ENCODE results near the gene FUNDC2.

Gene FUNDC2

GRCh38 chrX:155053656-155054055 is 27.0 kb downstream of the FUNDC2 start (continued):
- TF ChIP-seq ZNF580 (tag by site-specific recombination; IDR thresholded peaks at IDR 0.05) (no peak), ZNF362 (tag by site-specific recombination; IDR thresholded peaks at IDR 0.05) (no peak), ZBTB21 (tag by site-specific recombination; IDR thresholded peaks at IDR 0.05) (no peak), ZNF449 (tag by site-specific recombination; IDR thresholded peaks at IDR 0.05) (no peak), ZNF416 (tag by site-specific recombination; IDR thresholded peaks at IDR 0.05) (no peak), ZFP3 (tag by site-specific recombination; IDR thresholded peaks at IDR 0.05; ENCODE audit: low read depth) (no peak), ZNF280D (tag by site-specific recombination; IDR thresholded peaks at IDR 0.05) (no peak), ZNF121 (tag by site-specific recombination; IDR thresholded peaks at IDR 0.05) (no peak), SCRT2 (tag by site-specific recombination; IDR thresholded peaks at IDR 0.05) (no peak), ZNF664 (tag by site-specific recombination; IDR thresholded peaks at IDR 0.05) (no peak), ZNF48 (tag by site-specific recombination; IDR thresholded peaks at IDR 0.05) (no peak)

GRCh38 chrX:155054255-155054654 is 27.6 kb downstream of the FUNDC2 start:
- no peaks in the 10 kb centered on the region for H3K9me3 ChIP-seq (ENCODE audit: control insufficient read depth, insufficient read depth, low read depth, low read length)
- H3K27ac ChIP-seq (ENCODE audit: extremely low read depth, low read depth, low read length) = no peak overlapping the region
- ChIA-PET CTCF (interaction anchor here (0.5 to 1.0 kb wide), 2 partner anchors 136 to 209 kb away, joined by 3 to 4 read pairs; no protein-coding TSS in a partner anchor), POLR2A (no interaction called here)
- TF ChIP-seq YY1 (tag by site-specific recombination; IDR thresholded peaks at IDR 0.05) (no peak), ZNF324 (tag by site-specific recombination; IDR thresholded peaks at IDR 0.05) (no peak)
- H3K4me3 ChIP-seq (ENCODE audit: low read depth, low read length) = no peak overlapping the region
- no peaks in the 10 kb centered on the region for H3K4me1 ChIP-seq (ENCODE audit: control insufficient read depth, insufficient read depth, low read length)
- peaks cover 0 to 22% of the 10 kb centered on the region in 2 experiments; a peak in 2 of 3 replicates for H3K36me3 ChIP-seq (ENCODE audit: control insufficient read depth in 2 of 2, insufficient read depth in 1 of 2, low read length in 2 of 2)

GRCh38 chrX:155055494-155055893 is 28.9 kb downstream of the FUNDC2 start:
- CTCF ChIA-PET = interaction anchor here (0.6 to 5.0 kb wide), 4 partner anchors 9 to 138 kb away, joined by 3 to 67 read pairs (median 18); no protein-coding TSS in a partner anchor
- no peak for TF ChIP-seq ZNF423 (tag by site-specific recombination; IDR thresholded peaks at IDR 0.05)
- no peak for TF ChIP-seq ZNF302 (tag by site-specific recombination; IDR thresholded peaks at IDR 0.05; ENCODE audit: low read depth)
- TF ChIP-seq ZNF658 (tag by site-specific recombination; IDR thresholded peaks at IDR 0.05) = no peak
- no peak for TF ChIP-seq ZNF645 (tag by site-specific recombination; IDR thresholded peaks at IDR 0.05)
- TF ChIP-seq ZNF148 (tag by site-specific recombination; IDR thresholded peaks at IDR 0.05; ENCODE audit: borderline replicate concordance) = no peak
- TF ChIP-seq ZNF10 (tag by site-specific recombination; IDR thresholded peaks at IDR 0.05) = no peak
- TF ChIP-seq ZNF768 (tag by site-specific recombination; IDR thresholded peaks at IDR 0.05) = no peak
- TF ChIP-seq ZNF24 (tag by site-specific recombination; IDR thresholded peaks at IDR 0.05) = no peak
- TF ChIP-seq HOXD13 (CRISPR knock-in tag; IDR thresholded peaks at IDR 0.05; ENCODE audit: borderline replicate concordance) = no peak
- no peak for TF ChIP-seq ZFP41 (tag by site-specific recombination; IDR thresholded peaks at IDR 0.05; ENCODE audit: borderline replicate concordance)
- TF ChIP-seq HOXA7 (CRISPR knock-in tag; IDR thresholded peaks at IDR 0.05; ENCODE audit: borderline replicate concordance) = no peak
- no peak for TF ChIP-seq TRIM28 (IDR thresholded peaks at IDR 0.05; ENCODE audit: borderline replicate concordance, low read length)

More at GRCh38 chrX:155055494-155055893, 28.9 kb downstream of the FUNDC2 start:
- no peak overlapping the region for H3K4me3 ChIP-seq (ENCODE audit: low read depth, low read length)
- no peaks in the 10 kb centered on the region for H3K9me3 ChIP-seq (ENCODE audit: control insufficient read depth, insufficient read depth, low read depth, low read length)
- peaks cover under 1 to 30% of the 10 kb centered on the region in 2 experiments for H3K36me3 ChIP-seq (ENCODE audit: control insufficient read depth in 2 of 2, insufficient read depth in 1 of 2, low read length in 2 of 2)
- POLR2A ChIA-PET = no interaction called here
- no peak overlapping the region for H3K27ac ChIP-seq (ENCODE audit: extremely low read depth, low read depth, low read length)
- no peaks in the 10 kb centered on the region for H3K4me1 ChIP-seq (ENCODE audit: control insufficient read depth, insufficient read depth, low read length)
